Posterior vena cava (tissue), 2 donors: ENCODE data around the gene PLEKHM3. TPM values are rescaled to one million over a fixed set of nuclear protein-coding genes. Genes with fewer than 3 reads are reported as not detected.
"Not testable (repeated sequence)": the region's sequence is repeated elsewhere in the genome, so short reads cannot be mapped to it uniquely, and the experiment has no call there.

Experiments used
- DNase-seq: peaks from one replicate; pipeline ENCODE4 v3.0.0-alpha.2; 2020; ENCODE audit warnings: low spot score
- intact Hi-C, 2 donors: fragments of 100-400 bp; cut with DNase I; formaldehyde crosslinking; loops; one replicate each; pipeline versions ENCODE4 v1.14.1 to v1.14.2; 2022 to 2023
- total RNA-seq, 2 donors: library from RNA; stranded (reverse); fragmentation: NEBNext Ultra II Directional; extraction: Animal tissue kit (Norgen Biotek cat#: 25700); gene quantifications; one replicate each; pipeline ENCODE4 v1.2.1, GENCODE V29; 2021
- donor health status: DM: yes; HTN: yes; CAD: no.
- donor health status: DM: yes; HTN: yes; CAD: no.

Gene PLEKHM3
- total RNA-seq, 2 donors from 2014 or later = 8.9 to 9.8 TPM

- intact Hi-C loops = no loop called here
- DNase-seq = peak; percentile 91
Observed at GRCh38 chr2:208040199-208041171, 15.2 kb upstream of the PLEKHM3 start.

GRCh38 chr2:208039376-208040110 is 14.2 kb upstream of the PLEKHM3 start:
- intact Hi-C loops = no loop called here
- DNase-seq = no peak

- intact Hi-C loops = no loop called here
Observed at GRCh38 chr2:208037564-208038487, 12.5 kb upstream of the PLEKHM3 start.

GRCh38 chr2:208036357-208036756 is 11.0 kb upstream of the PLEKHM3 start:
- intact Hi-C loops = no loop called here

More at GRCh38 chr2:208037564-208038487, 12.5 kb upstream of the PLEKHM3 start:
- no peak for DNase-seq

GRCh38 chr2:208034503-208035140 is 9.3 kb upstream of the PLEKHM3 start:
- DNase-seq = no peak
- intact Hi-C loops = no loop called here

More at GRCh38 chr2:208036357-208036756, 11.0 kb upstream of the PLEKHM3 start:
- no peak for DNase-seq

GRCh38 chr2:208033701-208034502 is 8.6 kb upstream of the PLEKHM3 start:
- DNase-seq = no peak
- intact Hi-C loops = no loop called here

- intact Hi-C loops = no loop called here
- DNase-seq = no peak
Observed at GRCh38 chr2:208031608-208032019, 6.3 kb upstream of the PLEKHM3 start.

GRCh38 chr2:208025814-208026184 is 472 bp upstream of the PLEKHM3 start:
- DNase-seq = no peak
- intact Hi-C loops = loop anchor here in 1 of 2 donors (10.0 kb wide), 1 partner anchor 261 kb away; the partner anchor contains the start of gene FZD5

GRCh38 chr2:208024091-208024490 is 1.2 kb downstream of the PLEKHM3 start:
- intact Hi-C loops = loop anchor here in 1 of 2 donors (10.0 kb wide), 1 partner anchor 259 kb away; the partner anchor contains the start of gene FZD5
- no peak for DNase-seq

GRCh38 chr2:208020253-208020652 is 5.1 kb downstream of the PLEKHM3 start:
- intact Hi-C loops = loop anchor here in 1 of 2 donors (10.0 kb wide), 1 partner anchor 255 kb away; the partner anchor contains the start of gene FZD5
- DNase-seq = no peak

GRCh38 chr2:208018124-208018712 is 7.1 kb downstream of the PLEKHM3 start:
- intact Hi-C loops, DNase-seq: not testable (repeated sequence)

- no peak for DNase-seq
- intact Hi-C loops = no loop called here
Observed at GRCh38 chr2:208017721-208018120, 7.6 kb downstream of the PLEKHM3 start.

GRCh38 chr2:208015475-208015874 is 9.9 kb downstream of the PLEKHM3 start:
- intact Hi-C loops = no loop called here
- DNase-seq = no peak

- no peak for DNase-seq
- intact Hi-C loops = no loop called here
Observed at GRCh38 chr2:208013285-208014178, 11.8 kb downstream of the PLEKHM3 start.

- no peak for DNase-seq
- intact Hi-C loops = no loop called here
Observed at GRCh38 chr2:208012449-208012848, 12.9 kb downstream of the PLEKHM3 start.

GRCh38 chr2:208010506-208010905 is 14.8 kb downstream of the PLEKHM3 start:
- intact Hi-C loops = no loop called here
- DNase-seq = no peak
